T1000 (cell line): ENCODE data around the gene UBE2O.

Experiments used
- DNase-seq: peaks from one replicate; lab custom pipeline; 2025; ENCODE audit warnings: mixed read lengths; lab: John Stamatoyannopoulos, UW

The UBE2O gene

GRCh38 chr17:76485569-76485968, 32.6 kb upstream of the UBE2O start:
- no peak for DNase-seq

DNA sequence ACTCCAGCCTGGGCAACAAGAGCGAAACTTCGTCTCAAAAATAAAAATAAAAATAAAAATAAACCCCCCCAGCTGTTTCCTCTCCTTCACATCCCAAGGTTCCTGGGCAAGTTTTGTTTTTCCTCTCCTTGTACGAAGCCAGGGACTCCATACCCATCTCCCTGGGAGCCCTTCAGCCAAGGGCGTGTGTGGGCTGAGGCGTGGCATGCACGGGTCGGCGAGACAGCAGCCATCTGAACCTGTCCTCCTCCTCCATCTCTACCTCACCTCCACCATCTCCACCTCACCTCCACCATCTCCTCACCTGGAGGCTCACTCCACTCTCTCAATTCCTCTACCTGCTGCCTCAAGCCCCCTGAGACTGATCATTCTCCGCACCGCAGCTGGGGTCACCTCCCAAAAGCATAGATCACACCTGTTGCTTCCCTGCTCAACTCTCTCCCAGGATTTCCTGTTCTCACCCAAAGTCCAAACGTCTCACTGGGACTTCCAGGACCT, 31.3 kb upstream of the UBE2O start:
- no peak for DNase-seq

GRCh38 chr17:76481071-76481655, 28.2 kb upstream of the UBE2O start:
- DNase-seq = no peak

DNA sequence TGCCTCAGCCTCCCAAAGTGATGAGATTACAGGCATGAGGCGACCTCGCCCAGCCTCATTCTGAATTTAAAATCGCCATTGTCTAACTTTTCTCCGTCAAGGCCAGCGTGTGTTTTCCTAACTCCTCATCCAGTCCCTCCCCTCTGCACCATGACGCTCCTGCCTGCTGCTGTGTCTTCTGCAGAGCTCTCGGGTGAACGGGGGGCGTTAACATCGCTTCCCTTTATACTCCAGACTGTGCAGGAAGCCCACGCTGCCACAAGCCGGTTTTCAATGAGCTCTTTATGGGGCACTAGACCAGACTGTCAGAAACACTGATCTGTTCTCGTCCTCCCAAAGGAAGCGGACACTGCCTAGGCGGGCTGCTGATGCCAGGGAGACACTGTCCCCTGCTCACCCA, 27.7 kb upstream of the UBE2O start:
- DNase-seq = no peak

DNA sequence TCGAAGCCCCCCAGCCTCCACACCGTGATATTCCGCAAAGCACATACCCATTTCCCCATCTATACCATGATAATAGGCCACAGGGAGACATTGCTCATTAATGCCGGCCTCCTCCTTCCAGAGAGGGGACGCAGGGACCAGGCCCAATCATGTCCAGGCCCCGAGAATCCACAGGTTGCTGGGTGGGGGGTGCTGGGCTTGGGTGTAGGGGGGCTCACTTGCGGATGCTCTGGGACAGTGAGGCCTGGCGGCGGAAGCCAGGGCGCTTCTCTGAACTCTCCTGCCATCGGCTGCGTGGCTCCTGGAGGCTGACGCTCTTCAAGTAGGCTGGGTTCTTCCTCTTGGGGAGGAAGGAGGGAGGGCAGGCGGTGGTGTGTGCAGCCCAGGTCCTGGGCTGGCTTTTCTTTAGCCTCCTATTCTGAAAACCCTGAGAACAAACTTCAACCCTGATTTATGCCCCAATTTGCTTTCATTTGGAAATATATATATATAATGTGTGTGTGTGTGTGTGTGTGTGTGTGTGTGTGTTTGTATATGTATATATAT, 26.6 kb upstream of the UBE2O start:
- DNase-seq = no peak

GRCh38 chr17:76478730-76479514, 26.0 kb upstream of the UBE2O start:
- DNase-seq = no peak

GRCh38 chr17:76478097-76478496, 25.1 kb upstream of the UBE2O start:
- no peak for DNase-seq

DNA sequence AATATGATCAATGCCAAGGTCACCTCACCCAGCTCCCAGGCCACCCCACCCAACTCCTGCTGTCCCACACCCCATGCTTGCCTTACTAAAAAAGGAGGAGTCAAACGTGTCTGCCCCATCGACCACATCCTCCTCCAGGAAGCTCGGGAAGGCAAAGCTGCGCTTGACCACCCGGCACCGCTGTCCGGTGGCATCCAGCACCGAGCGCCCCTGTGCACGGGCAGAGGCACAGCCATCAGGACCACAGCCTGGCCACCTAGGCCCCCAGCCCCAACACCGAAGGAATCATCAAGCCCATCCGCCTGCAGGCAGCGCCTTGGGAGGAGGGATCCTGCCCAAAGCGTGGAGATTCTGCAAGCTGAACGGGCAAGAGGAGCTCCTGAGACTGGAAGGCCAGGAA, 24.6 kb upstream of the UBE2O start:
- DNase-seq = no peak

DNA sequence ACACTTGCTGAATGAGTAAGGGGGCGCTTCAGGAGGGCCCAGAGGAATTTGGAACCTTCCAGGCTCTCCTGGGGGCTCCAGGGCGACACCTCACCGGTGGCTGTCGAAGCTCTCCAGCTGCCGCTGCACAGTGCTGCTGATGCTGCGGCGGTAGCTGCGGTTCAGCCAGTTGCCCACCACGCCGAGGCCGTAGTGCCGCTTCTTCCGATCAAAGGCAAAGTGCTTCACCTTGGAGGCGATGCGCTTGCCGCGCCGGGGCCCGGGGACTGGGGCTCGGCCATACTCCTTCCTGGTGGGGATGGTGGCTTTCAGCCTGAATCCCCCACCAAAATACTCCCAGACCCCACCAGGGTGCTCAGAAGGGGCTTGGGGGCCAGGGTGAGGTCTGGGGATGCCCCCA, 23.8 kb upstream of the UBE2O start:
- DNase-seq = no peak

DNA sequence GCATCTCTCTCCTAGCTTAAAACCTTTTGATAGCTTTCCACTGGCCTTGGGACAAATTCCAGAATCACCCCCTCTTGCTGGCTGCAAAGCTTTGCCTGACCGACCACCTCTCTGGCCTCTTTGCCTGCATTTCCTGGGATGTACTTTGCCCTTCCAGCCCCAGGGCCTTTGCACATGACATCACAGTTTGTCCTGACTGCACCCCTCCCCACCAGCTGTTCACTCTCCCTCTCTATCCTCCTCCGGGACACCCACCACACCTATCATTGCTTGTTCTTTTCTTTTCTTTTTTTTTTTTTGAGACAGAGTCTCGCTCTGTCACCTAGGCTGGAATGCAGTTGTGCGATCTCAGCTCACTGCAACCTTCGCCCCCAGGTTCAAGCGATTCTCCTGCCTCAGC, 22.4 kb upstream of the UBE2O start:
- no peak for DNase-seq

DNA sequence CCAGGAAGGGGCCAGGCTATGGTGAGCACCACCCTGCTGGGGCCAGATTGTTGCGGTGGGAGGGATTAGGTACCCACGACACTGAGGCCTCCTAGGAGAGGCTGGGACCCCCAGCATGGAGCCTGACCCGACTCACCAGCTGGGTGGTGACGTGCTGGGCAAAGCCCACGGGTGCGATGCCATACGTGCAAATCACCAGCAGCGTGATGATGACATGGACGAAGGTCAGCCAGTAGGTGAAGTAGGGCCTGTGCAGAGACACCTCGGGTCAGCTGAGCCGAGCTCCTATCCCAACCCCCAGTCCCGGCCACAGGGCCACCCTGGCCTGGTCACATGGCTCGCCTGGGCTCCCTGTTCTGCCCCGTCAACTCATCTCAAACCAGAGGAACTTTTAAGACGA, 21.9 kb upstream of the UBE2O start:
- DNase-seq = no peak

GRCh38 chr17:76474238-76474637, 21.3 kb upstream of the UBE2O start:
- no peak for DNase-seq

GRCh38 chr17:76473541-76473985, 20.6 kb upstream of the UBE2O start:
- DNase-seq = no peak

DNA sequence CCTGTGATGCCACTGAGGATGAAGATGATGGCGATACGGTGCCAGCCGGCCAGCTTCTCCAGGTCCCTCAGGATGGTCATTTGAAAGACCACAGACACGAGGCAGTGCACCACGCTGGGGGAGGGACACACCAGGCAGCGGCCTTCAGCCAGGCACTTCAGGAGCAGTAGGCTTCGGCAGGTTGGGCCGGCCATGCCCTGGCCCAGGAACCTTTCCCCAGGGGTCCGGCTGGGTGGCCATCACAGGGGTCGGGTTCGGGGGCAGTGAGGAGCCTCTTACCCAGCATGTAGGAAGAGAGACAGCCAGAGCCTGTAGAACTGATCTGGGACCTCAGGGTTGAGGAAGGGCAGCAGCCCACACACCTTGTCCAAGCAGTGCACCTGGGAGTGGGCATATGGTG, 19.8 kb upstream of the UBE2O start:
- DNase-seq = no peak

DNA sequence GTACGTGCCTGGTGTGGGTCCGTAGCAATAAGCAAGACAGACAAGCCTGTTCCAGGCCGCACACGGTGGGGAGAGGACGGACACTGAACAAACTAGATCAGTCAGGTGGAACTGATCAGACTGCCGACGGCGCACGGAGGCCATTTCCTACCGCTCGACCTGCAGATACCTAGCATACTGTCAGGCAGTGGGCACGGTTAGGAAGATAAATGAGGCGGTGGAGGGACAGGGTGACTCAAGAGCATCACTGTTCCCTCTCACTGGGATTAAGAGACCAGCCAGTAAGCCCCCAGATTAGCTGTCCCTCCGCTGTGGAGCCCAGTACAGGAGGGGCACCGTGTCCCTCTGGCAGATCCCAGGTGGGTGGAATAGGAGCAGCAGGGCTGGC, 19.3 kb upstream of the UBE2O start:
- no peak for DNase-seq

- no peak for DNase-seq
These were observed 18.7 kb upstream of the UBE2O start for GRCh38 chr17:76471498-76472257.

GRCh38 chr17:76469991-76470739, 17.2 kb upstream of the UBE2O start:
- DNase-seq = no peak

- no peak for DNase-seq
These were observed 16.4 kb upstream of the UBE2O start for GRCh38 chr17:76469076-76469990.

DNA sequence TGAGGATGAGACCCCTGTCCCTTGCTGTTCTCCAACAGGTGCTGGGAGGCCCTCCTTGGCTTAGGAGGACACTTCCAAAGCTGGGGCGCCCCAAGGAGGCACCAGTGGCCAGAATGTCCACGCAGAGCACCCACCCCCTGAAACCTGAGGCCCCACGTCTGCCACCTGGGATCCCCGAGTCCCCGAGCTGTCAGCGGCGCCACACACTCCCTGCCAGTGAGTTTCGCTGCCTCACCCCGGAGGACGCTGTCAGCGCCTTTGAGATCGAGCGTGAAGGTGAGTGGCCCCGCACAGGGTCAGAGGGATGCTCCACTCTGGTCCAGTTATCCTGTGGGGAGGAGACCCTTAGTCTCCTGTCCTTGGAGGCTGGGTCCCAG, 15.7 kb upstream of the UBE2O start:
- no peak for DNase-seq

GRCh38 chr17:76467809-76468633, 15.1 kb upstream of the UBE2O start:
- DNase-seq = no peak
